ENCODE results near the gene STOML1.

Gene STOML1, protein sequence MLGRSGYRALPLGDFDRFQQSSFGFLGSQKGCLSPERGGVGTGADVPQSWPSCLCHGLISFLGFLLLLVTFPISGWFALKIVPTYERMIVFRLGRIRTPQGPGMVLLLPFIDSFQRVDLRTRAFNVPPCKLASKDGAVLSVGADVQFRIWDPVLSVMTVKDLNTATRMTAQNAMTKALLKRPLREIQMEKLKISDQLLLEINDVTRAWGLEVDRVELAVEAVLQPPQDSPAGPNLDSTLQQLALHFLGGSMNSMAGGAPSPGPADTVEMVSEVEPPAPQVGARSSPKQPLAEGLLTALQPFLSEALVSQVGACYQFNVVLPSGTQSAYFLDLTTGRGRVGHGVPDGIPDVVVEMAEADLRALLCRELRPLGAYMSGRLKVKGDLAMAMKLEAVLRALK

DNA sequence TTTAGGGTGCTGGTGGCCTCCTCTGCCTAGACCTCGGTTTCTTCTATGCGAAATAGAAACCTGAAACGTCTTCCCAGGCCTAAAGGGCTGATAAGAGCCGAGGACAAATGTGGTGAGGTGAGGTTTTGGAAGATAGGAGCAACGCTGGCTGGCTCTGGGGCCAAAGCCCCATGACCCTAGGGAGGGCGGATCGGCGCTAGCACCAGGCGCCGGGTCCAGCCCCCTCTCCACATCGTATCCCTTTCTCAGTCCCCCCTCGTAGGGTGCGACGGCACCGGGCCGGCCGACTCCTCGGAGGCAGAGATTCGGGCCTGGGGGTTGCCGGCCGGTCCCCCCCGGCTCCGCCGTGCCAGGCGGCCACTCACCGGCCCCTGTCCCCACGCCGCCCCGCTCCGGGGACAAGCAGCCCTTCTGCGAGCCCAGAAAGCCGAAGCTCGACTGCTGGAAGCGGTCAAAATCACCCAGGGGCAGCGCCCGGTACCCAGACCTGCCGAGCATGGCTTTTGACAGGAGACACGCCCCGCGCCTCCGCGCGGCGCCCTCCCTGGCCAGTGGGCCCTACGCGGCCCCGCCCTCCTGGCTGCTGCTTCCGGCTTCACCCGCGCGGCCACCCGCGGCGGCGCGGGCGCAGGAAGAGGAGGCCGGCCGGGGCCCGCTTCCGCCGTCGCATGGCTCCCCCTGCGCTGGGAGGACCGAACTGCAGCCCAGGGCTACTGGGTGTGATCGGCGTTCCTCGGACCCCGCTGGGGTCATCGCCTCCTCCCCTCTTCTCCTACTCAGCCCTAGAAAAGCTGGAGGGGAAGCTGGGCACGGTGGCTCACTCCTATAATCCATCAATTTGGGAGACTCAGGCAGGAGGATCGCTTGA, at the start of gene STOML1:
STOML1 (minus strand) TSS at position 570 of the 868 bp plus-strand sequence; CDS start at position 498, 72 bp downstream.
- DNase-seq: peak; percentile 70

DNA sequence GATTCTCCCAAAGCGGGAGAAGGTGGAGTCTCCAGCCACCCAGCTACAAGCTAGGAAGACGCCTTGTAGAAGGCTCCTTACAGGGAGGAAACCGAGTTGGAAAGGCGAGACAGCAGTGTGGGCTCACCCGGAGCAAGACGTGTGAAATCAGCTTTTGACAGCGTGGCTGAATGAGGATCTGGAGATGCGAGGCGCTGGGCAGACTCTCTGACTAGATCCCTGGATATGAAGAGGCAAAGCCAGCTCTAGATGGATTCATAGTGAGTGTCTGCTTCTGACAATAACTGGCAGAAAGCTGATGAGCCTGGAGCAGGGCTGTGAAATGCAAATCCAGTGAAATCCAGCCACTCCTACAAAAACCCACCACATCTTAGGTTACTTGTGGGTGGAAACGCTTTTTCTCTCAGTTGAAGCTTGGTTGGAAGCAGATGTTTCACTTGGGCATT, 49.2 kb upstream of the STOML1 start:
- DNase-seq: no peak

DNA sequence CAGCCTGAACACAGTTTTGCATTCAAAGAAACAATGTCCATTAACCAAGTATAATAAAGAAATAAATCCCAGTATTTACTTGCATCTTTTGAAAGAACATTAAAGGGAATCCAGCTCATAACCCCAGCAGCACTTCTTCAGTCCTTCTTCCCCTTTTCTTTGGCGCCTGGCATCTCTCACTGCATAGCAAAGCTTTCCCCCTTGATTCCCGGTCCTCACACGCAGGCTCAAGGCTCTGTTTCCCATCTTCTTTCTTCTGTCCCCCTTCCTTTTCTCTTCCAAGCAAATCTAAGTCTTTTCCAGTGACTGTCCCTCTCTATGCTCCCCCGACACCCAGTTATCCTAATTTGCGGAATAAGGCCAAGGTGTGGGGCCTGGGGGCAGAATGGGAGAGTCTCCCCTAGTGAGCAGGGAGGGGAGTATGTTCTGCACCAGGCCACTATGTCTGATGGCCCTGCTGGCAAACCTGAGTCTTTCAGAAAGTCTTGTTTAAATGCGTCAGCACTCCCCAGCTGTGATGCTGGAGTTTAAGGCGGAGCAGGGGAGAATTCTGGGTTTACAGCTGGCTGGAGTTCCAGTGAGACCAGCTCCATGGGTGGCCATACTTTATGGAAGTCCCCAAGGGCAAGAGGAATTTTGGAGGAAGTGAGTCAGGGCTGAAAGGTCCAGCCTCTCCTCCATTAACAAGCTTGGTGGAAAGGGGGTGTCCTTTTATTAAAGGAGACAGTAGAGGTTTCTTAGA, 48.2 kb upstream of the STOML1 start:
- no peak for DNase-seq

DNA sequence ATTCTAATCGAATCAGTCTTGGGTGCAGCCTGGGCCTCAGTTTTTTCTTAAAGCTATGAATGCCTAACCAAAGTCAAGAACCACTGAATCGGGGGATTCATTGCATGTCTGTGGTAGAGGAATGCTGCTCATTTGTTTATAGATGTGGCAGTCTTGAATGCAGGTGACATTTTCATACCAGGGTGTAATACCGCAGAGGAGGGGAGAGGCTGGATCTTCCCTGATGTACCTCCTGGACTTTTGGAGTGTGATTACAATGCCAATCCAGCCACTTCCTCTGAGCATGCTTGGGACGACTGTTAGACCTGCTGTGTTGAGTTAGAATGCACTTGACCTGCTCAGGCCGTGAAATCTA, 47.5 kb upstream of the STOML1 start:
- DNase-seq: no peak

DNA sequence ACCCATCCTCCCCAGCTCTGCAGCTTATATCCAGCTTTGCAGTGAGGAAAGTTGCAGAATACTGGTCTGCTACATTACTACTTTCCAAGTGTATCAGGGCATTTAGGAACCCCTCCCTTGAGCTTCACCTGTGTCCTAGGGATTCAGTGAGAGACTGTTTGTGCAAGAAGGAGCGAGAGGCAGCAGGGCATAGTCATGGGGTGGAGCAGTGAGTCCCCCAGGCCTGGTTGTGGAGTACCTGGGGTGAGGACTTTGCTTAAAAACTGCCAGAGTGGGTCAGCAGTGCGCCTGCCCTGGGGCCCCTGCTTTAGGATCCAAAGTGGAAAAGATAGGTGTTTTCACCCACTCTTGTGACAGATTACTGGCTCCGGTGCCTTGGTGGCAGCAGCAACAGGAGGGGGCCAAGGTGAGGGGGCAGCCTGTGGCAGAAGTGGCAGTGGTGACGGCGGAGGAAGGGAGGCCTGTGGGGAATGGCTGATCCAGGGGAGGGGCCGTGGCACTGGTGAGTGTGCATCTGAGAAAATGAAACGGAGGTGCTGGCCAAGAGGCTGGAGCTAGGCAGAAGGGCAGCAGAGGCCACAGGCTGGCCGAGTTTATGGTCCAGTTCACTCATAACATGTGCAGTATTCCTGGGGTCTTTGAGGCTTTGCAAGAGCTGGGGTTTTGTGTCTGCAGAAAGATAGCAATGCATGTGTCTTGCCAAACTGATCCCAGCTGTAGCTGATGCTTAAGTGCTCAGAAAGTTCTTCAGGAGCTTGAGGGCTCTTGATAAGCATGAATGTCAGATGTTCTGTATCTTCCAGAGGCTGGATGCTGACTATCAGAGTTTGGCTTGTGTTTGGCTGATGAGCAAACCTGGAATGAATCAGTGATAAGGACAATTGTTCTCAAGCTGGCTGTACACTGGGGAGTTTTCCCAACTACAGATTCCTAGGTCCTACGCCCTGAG, 46.9 kb upstream of the STOML1 start:
- no peak for DNase-seq

DNA sequence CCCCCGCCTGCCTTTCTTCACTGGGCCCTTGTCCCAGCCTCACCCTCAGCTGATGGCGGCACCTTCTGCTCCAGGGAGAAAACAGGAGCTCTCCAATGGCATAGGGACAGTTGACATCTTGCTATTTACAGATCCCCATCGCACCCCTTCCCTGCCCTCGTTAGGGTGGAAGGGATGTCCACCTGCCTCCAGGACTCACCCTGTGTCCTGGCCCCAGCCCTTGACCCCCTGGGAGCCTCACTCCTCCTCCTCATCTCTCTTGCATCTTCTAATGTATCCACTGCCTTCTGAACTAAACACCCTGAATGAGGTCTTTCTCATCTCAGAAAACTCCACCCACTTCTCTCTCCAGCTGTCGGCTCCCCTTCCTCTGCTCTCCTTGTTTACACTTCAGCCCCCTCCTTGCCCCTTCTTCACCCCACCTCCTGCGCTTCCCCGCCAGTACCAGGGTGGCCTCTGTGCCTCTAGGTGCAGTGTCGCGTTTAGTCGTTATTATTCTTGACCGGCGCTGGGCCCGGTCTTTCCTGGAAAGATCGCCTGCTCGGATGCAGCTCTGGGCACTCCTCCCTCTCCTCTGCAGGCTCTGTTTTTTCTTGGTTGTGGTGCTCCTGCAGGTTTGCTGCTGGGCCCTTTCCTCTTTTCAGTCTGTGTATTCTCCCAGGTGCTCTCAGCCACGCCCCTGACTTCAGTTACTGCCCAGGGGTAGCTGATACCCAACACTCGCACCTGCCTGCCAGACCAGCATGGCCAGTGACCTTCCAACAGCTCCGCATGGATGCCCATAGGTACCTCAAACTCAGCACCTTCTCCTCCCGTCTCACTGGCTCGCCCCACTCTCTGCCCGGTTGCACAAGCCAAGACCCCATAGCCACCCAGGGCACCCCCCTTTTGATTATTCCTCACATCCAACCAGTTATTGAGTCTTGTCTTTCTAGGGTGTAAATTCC, 45.3 kb upstream of the STOML1 start:
- DNase-seq: no peak

DNA sequence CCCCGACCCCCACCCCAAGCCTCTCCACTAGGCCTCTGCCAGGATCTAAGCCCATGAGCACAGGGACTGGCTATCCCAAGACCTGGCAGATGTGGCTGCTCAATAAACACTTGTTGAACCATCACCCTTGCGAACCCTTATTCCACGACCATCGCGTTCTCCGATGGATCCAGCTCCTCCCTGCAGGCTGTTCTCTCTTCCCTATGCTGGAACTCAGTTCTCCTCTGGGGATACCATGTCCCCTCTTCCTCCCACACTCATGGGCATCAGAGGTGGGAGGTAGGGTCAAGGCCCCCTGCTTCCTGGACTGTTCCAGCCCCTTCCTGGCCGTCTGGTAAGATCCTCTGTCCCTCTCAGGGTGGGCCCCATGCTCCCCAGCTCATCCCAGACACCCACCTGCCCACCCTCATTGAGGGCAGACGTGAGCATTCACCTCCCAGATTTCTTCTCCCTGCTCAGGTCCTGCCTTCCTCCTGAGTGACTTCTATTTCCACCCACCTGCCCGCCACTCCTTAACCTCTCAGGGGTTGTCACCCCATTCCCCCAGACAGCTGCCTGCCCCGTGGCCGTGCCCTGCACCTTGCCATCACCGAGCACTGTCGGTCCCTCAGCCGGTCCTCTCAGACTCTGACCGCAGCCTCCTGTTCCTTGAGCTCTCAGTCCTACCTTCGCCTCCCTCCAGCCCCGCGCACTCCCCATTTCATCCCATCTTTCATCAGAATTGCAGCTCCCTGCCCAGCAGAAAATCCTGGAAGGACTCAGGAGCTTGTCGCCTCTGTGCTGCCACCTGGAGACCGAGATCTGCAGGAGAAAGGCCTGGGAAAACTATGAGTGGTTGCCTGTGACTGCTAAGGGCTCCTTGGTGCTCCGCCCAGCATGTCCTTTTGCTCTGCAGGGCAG, 44.4 kb upstream of the STOML1 start:
- peak; percentile 23 for DNase-seq

DNA sequence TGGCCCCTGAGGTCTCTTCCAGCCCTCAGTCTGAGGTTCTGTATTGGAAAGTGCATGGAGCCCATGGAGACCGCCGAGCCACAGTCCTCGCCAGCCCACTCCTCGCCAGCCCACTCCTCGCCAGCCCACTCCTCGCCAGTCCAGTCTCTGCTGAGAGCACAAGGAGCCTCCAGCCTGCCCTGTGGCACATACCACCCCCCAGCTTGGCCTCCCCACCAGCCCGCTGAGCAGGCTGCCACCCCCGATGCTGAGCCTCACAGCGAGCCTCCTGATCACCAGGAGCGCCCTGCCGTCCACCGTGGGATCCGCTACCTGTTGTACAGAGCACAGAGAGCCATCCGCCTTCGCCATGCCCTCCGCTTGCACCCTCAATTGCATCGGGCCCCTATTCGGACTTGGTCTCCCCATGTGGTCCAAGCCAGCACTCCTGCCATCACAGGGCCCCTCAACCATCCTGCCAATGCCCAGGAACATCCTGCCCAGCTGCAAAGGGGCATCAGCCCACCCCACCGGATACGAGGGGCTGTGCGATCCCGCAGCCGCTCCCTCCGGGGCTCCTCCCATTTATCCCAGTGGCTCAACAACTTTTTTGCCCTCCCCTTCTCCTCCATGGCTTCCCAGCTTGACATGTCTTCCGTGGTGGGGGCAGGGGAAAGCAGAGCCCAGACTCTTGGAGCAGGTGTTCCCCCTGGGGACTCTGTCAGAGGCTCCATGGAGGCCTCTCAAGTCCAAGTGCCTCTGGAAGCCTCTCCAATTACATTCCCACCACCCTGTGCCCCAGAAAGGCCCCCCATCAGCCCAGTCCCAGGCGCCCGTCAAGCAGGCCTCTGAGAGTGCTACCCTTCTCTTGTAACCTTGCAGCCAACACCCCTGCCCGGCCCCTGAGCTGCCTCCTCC, 43.3 kb upstream of the STOML1 start:
- DNase-seq: no peak

DNA sequence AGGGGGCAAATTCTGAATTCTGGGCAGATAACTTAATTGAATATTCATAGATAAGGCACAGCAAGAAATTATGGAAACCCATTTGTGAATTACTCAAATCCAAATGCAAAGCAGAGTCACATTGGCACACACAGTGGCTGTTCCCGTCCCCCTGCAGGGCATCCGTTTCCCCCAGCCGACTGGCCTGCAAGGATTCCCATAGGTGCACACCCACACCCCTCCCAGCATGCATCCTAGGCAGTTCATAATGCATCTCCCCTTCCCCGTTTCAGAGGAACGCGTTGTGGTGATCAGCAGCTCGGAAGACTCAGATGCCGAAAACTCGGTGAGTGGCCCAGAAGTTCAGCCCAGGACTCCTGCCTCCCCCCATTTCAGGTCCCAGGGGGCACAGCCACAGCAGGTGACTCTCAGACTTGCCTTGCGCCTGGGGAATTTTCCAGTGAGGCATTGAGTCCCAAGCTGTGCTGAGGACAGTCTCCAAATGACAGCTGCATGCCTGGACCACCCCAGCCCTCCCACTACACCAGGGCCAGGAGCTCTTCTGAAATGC, 42.2 kb upstream of the STOML1 start:
- DNase-seq: no peak

DNA sequence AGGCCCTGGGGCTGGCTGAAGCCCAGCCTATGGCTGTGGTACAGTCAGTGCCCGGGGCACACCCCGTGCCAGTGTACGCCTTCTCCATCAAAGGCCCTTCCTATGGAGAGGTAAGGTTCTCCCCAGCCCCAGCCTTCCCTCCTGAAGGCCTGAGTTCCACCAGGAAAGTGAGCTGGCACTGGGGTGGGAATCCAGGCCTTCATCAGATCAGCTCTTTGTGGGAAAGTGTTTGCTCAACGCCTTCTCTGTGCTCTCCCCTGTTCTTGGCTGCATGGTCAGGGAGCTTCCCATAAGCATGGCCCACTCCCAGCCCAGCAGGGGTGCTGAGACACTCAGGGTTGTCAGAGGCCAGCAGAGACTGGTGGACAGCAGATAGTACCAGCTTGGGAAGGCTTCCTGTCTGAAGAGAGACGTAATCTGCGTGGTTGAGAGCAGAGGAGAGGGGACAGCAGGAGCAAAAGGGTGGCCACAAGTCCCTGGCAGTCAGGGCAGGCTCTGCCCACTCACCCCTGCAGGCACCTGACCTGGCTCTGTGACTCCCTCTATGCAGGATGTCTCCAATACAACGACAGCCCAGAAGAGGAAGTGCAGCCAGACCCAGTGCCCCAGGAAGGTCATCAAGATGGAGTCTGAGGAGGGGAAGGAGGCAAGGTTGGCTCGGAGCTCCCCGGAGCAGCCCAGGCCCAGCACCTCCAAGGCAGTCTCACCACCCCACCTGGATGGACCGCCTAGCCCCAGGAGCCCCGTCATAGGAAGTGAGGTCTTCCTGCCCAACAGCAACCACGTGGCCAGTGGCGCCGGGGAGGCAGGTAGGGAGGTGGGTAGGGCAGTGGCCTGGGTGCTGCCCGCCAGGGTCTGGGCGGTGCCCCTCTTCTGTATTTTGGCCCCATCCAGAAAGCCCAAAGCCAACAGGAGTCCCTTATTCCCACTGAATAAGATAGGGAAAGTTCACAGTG, 40.8 kb upstream of the STOML1 start:
- DNase-seq: no peak

DNA sequence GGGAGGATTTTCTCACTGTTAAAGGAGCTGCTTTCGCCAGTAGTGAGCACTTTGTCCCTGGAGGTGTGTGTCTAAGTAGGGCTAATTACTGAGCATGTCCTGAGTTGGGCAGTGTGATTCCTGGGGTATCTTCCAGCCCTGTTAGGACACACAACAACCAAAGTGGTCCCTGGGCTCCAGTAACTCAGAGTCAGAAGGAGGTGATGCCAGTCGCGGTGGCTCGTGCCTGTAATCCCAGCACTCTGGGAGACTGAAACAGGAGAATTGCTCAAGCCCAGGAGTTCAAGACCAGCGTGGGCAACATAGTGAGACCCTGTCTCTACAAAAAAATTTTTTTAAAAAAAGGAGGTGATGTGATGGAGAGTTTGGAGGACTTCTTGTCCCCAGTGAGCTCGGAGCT, 40.0 kb upstream of the STOML1 start:
- DNase-seq: no peak

DNA sequence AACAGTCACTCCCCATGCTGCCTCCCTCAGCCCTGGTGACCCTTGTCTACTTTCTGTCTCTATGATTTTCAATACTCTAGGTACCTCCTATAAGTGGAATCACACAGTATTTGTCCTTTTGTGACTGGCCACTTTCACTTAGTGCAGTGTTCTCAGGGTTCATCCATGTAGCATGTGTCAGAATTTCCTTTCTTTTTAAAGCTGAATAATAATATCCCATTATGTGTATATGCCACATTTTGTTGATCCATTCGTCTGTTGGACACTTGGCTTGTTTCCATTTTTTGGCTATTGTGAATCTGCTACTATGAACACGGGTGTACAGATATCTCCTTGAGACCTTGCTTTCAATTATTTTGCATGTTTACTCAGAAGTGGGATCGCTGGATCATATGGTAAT, 36.6 kb upstream of the STOML1 start:
- DNase-seq: no peak

DNA sequence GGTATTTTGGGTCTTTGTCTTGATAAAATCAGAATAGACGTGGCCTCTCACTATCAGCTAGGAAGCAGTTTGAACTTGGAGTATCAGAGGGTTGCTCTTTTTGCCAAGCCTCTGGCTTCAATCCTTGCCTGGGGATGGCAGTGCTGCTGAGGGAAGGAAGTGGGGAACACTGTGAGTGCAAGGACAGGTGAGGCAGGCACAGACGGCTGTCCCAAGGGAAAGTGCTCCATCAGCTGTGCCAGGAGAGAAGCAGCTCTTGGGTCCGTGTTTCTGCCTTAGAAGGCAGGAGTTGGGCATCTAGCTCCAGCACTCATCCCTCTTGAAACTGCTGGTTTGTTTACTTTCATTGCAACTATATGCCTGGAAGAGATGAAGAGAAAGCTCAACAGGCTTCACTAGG, 35.6 kb upstream of the STOML1 start:
- no peak for DNase-seq

DNA sequence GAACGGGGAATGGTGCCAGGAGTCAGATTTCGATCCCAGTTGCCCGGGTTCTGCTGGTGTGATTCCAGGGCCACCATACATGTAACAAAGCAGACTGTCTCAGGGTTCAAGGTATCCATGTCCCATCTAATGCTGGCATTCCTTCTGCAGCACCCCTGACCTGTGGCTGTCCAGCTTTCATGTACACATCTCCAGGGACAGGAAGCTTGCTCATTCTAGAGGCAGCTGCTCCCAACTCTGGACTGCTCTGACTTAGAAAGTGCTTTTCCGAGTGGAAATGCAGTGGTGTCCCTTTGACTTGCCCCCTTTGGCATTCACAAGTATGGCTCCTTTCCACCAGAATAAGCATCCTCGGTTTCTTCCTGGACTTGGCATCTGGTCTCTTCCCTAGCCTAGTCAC, 33.3 kb upstream of the STOML1 start:
- no peak for DNase-seq

DNA sequence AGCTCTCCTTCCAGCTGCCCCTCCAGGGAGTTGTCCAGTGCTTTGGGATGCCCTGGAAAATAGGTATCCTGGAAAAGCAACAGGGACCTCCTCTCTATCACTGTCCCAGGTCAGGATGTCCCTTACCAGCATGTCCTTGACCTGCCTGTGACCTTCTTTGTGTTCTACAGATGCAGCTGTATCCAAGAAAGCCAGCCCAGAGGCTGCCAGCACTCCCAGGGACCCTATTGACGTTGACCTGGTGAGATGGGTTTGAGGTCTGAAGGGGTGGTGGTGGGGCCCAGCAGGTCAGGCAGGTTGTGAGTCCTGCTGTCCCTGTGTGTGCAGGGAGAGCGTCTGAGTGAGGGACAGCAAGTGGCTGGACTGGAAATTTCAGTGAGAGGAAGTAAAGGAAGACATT, 32.6 kb upstream of the STOML1 start:
- no peak for DNase-seq

DNA sequence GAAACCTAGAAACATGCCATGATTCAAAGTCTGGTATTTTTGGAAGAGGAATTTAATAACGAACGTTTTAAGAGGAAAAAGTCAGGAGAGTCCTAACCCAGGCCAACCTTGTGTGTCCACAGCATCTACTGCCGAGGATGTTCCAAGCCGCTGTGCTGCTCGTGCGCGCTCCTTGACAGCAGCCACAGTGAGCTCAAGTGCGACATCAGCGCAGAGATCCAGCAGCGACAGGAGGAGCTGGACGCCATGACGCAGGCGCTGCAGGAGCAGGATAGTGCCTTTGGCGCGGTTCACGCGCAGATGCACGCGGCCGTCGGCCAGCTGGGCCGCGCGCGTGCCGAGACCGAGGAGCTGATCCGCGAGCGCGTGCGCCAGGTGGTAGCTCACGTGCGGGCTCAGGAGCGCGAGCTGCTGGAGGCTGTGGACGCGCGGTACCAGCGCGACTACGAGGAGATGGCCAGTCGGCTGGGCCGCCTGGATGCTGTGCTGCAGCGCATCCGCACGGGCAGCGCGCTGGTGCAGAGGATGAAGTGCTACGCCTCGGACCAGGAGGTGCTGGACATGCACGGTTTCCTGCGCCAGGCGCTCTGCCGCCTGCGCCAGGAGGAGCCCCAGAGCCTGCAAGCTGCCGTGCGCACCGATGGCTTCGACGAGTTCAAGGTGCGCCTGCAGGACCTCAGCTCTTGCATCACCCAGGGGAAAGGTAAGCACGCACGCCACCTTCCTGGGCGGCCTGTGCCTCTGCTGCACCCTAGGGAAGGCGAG, 30.8 kb upstream of the STOML1 start:
- no peak for DNase-seq

DNA sequence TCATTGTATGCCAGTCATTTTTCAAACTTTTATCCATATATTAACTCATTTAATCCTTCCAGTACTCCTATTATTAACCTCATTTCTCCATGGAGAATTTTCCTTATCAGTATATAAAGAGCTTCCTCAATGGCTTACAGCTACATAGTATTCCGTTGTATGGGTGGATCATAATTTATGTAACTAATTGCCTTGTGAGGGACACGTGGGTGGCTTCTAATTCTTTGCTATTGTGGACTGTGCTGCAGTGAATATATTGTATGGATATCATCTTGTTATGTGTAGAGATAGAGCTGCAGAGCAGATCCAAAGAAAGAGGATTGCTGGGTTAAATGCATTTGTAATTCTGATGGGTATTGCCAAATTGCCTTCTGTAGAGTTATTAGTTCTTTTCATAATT, 27.6 kb upstream of the STOML1 start:
- DNase-seq: no peak
